Astrocyte of the cerebellum (primary cell): ENCODE results near the gene LENG8.

ENCODE experiments used
- DNase-seq: peaks from one replicate; pipeline ENCODE4 v3.0.0-alpha.2; 2011; ENCODE audit warnings: low read depth
- H3K4me3 ChIP-seq: 2 replicates; pipeline ENCODE4 v1.5.1; 2011; ENCODE audit warnings: mild to moderate bottlenecking, low read depth, low read length, moderate library complexity
- CTCF ChIP-seq: IDR thresholded peaks from 2 replicates; pipeline ENCODE4 v1.5.1; 2012; ENCODE audit warnings: low read length, low read depth, moderate library complexity, mild to moderate bottlenecking; ENCODE audit errors: missing control alignments
- in situ Hi-C: cut with HindIII; loops from 2 replicates; pipeline ENCODE4 v1.10.0; 2017; ENCODE audit warnings: low sequenced_read_pairs

The LENG8 gene

GRCh38 chr19:54411033-54411432, 38.0 kb upstream of the LENG8 start:
- H3K4me3 ChIP-seq = no peak overlapping the region
- no peak for TF ChIP-seq CTCF
- in situ Hi-C loops = no loop called here
- DNase-seq = no peak

GRCh38 chr19:54412877-54413276, 36.1 kb upstream of the LENG8 start:
- no peak for DNase-seq
- H3K4me3 ChIP-seq = no peak overlapping the region
- TF ChIP-seq CTCF = no peak
- in situ Hi-C loops = no loop called here

GRCh38 chr19:54414156-54414555, 34.8 kb upstream of the LENG8 start:
- in situ Hi-C loops = no loop called here
- TF ChIP-seq CTCF = no peak
- H3K4me3 ChIP-seq = no peak overlapping the region
- no peak for DNase-seq

GRCh38 chr19:54415208-54415900, 33.6 kb upstream of the LENG8 start, which contains the start of gene TTYH1:
TSS of gene TTYH1 (plus strand) at chr19:54415464. CDS start at chr19:54415553, 89 bp downstream.
- H3K4me3 ChIP-seq = no peak within 1 kb of the TSS
- TF ChIP-seq CTCF = no peak
- in situ Hi-C loops = no loop called here
- DNase-seq = no peak

GRCh38 chr19:54415901-54416673, 32.9 kb upstream of the LENG8 start:
- H3K4me3 ChIP-seq = no peak overlapping the region
- TF ChIP-seq CTCF = no peak
- in situ Hi-C loops = no loop called here
- no peak for DNase-seq

GRCh38 chr19:54416695-54417491, 32.1 kb upstream of the LENG8 start:
- no peak overlapping the region for H3K4me3 ChIP-seq
- no peak for TF ChIP-seq CTCF
- in situ Hi-C loops = no loop called here
- DNase-seq = no peak
